ENCODE results near the gene ADCY7.

The ADCY7 gene

DNA sequence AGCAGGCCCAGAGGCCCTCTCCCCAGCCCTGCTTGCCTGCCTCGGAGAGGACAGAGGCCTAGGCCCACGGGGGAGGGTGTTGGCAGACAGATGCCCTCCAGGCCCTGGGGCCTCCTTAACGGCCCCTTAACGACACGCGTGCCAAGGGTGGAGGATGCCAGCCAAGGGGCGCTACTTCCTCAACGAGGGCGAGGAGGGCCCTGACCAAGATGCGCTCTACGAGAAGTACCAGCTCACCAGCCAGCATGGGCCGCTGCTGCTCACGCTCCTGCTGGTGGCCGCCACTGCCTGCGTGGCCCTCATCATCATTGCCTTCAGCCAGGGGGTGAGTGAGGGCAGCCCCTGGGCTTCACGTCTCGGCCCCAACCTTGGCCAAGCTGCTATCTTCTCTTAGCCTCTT lies 21.7 kb downstream of the ADCY7 start:
- ATAC-seq, result no peak
- no peak for TF ChIP-seq TCF4 (CRISPR knock-in tag; IDR thresholded peaks at IDR 0.05; ENCODE audit: borderline replicate concordance)
- no peak for TF ChIP-seq ZNF8 (CRISPR knock-in tag; IDR thresholded peaks at IDR 0.05)
- TF ChIP-seq BACH2 (CRISPR knock-in tag; IDR thresholded peaks at IDR 0.05; ENCODE audit: borderline replicate concordance), result no peak
- TF ChIP-seq SNAI2 (CRISPR knock-in tag; IDR thresholded peaks at IDR 0.05), result no peak
- TF ChIP-seq ARNTL (CRISPR knock-in tag; IDR thresholded peaks at IDR 0.05; ENCODE audit: borderline replicate concordance, low read depth), result no peak
- TF ChIP-seq, protein P1, sequence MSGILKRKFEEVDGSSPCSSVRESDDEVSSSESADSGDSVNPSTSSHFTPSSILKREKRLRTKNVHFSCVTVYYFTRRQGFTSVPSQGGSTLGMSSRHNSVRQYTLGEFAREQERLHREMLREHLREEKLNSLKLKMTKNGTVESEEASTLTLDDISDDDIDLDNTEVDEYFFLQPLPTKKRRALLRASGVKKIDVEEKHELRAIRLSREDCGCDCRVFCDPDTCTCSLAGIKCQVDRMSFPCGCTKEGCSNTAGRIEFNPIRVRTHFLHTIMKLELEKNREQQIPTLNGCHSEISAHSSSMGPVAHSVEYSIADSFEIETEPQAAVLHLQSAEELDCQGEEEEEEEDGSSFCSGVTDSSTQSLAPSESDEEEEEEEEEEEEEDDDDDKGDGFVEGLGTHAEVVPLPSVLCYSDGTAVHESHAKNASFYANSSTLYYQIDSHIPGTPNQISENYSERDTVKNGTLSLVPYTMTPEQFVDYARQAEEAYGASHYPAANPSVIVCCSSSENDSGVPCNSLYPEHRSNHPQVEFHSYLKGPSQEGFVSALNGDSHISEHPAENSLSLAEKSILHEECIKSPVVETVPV (CRISPR knock-in tag; IDR thresholded peaks at IDR 0.05), result no peak
- TF ChIP-seq, protein P2, sequence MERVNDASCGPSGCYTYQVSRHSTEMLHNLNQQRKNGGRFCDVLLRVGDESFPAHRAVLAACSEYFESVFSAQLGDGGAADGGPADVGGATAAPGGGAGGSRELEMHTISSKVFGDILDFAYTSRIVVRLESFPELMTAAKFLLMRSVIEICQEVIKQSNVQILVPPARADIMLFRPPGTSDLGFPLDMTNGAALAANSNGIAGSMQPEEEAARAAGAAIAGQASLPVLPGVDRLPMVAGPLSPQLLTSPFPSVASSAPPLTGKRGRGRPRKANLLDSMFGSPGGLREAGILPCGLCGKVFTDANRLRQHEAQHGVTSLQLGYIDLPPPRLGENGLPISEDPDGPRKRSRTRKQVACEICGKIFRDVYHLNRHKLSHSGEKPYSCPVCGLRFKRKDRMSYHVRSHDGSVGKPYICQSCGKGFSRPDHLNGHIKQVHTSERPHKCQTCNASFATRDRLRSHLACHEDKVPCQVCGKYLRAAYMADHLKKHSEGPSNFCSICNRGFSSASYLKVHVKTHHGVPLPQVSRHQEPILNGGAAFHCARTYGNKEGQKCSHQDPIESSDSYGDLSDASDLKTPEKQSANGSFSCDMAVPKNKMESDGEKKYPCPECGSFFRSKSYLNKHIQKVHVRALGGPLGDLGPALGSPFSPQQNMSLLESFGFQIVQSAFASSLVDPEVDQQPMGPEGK (CRISPR knock-in tag; IDR thresholded peaks at IDR 0.05; ENCODE audit: borderline replicate concordance), result no peak
- TF ChIP-seq ISL1 (CRISPR knock-in tag; IDR thresholded peaks at IDR 0.05), result no peak
- no peak for TF ChIP-seq TOX (CRISPR knock-in tag; IDR thresholded peaks at IDR 0.05; ENCODE audit: borderline replicate concordance)
- no peak for TF ChIP-seq ZNF70 (CRISPR knock-in tag; IDR thresholded peaks at IDR 0.05)
- no peak for TF ChIP-seq OSR1 (CRISPR knock-in tag; IDR thresholded peaks at IDR 0.05)
- TF ChIP-seq, protein P3, sequence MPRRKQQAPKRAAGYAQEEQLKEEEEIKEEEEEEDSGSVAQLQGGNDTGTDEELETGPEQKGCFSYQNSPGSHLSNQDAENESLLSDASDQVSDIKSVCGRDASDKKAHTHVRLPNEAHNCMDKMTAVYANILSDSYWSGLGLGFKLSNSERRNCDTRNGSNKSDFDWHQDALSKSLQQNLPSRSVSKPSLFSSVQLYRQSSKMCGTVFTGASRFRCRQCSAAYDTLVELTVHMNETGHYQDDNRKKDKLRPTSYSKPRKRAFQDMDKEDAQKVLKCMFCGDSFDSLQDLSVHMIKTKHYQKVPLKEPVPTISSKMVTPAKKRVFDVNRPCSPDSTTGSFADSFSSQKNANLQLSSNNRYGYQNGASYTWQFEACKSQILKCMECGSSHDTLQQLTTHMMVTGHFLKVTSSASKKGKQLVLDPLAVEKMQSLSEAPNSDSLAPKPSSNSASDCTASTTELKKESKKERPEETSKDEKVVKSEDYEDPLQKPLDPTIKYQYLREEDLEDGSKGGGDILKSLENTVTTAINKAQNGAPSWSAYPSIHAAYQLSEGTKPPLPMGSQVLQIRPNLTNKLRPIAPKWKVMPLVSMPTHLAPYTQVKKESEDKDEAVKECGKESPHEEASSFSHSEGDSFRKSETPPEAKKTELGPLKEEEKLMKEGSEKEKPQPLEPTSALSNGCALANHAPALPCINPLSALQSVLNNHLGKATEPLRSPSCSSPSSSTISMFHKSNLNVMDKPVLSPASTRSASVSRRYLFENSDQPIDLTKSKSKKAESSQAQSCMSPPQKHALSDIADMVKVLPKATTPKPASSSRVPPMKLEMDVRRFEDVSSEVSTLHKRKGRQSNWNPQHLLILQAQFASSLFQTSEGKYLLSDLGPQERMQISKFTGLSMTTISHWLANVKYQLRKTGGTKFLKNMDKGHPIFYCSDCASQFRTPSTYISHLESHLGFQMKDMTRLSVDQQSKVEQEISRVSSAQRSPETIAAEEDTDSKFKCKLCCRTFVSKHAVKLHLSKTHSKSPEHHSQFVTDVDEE (CRISPR knock-in tag; IDR thresholded peaks at IDR 0.05), result no peak

DNA sequence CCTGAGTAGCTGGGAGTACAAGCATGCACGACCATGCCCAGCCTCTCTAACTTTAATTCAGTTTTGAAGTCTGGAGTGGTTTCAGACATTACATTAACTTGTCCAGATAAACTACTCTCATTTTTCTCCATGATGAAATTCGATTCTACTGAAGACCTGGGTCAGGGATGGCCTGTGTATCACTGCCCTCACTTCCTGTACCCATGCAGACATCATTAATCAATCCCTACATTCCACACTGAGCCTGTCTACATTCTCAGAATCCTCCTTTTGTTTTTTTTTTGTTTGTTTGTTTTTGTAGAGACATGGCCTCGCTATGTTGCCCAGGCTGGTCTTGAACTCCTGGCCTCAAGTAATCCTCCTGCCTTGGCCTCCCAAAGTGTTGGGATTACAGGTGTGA lies 22.6 kb downstream of the ADCY7 start:
- no peak for TF ChIP-seq GLIS3 (CRISPR knock-in tag; IDR thresholded peaks at IDR 0.05)
- ATAC-seq, result peak; percentile 44; the same call in 2 of the 3 replicates

DNA sequence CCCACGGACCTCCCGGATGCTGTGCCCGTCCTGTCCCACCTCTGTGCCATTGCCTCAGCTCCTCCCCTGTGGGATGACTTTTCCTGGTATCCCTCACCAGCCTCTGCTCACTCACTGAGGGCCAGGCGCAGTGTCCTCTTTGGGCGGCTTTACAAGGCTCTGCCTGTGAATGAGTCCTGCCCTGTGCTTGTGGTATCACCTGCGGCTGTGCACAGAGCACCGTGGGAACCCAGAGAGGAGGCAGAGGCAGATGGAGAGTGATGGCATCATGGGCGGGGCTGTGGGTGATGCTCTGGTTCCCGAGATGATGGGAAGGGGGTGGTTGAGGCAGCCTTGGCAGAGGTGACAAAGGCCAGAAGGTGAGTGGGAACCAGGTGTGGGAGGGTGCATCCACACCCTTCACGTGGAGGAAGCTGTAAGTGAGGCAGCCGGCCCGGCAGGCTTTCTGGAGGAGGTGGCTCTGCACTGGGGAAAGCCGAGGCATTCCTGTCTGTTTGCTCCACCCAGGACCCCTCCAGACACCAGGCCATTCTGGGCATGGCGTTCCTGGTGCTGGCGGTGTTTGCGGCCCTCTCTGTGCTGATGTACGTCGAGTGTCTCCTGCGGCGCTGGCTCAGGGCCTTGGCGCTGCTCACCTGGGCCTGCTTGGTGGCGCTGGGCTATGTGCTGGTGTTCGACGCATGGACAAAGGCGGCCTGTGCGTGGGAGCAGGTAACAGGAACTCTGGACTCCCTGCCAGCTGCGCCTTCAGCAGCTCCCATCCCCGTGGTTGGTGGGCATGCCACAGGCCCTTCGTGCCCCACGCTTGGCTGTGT lies 23.8 kb downstream of the ADCY7 start:
- ATAC-seq, result no peak
- TF ChIP-seq OSR1 (CRISPR knock-in tag; IDR thresholded peaks at IDR 0.05) (no peak), PPARA (CRISPR knock-in tag; IDR thresholded peaks at IDR 0.05; ENCODE audit: borderline replicate concordance) (no peak), ARNTL (CRISPR knock-in tag; IDR thresholded peaks at IDR 0.05; ENCODE audit: borderline replicate concordance, low read depth) (no peak), TCF4 (CRISPR knock-in tag; IDR thresholded peaks at IDR 0.05; ENCODE audit: borderline replicate concordance) (no peak), ZNF70 (CRISPR knock-in tag; IDR thresholded peaks at IDR 0.05) (no peak), ZNF565 (CRISPR knock-in tag; conservative IDR thresholded peaks at IDR 0.05; ENCODE audit: low read depth) (no peak), BACH2 (CRISPR knock-in tag; IDR thresholded peaks at IDR 0.05; ENCODE audit: borderline replicate concordance) (no peak), ZNF8 (CRISPR knock-in tag; IDR thresholded peaks at IDR 0.05) (no peak), RARB (CRISPR knock-in tag; IDR thresholded peaks at IDR 0.05) (no peak), ISL1 (CRISPR knock-in tag; IDR thresholded peaks at IDR 0.05) (no peak), ZFP30 (CRISPR knock-in tag; IDR thresholded peaks at IDR 0.05) (no peak), GLIS3 (CRISPR knock-in tag; IDR thresholded peaks at IDR 0.05) (no peak), SNAI2 (CRISPR knock-in tag; IDR thresholded peaks at IDR 0.05) (no peak), TOX (CRISPR knock-in tag; IDR thresholded peaks at IDR 0.05; ENCODE audit: borderline replicate concordance) (no peak), ZC3H10 (CRISPR knock-in tag; IDR thresholded peaks at IDR 0.05) (no peak), ESRRG (CRISPR knock-in tag; IDR thresholded peaks at IDR 0.05) (no peak)
- TF ChIP-seq, protein P3 (CRISPR knock-in tag; IDR thresholded peaks at IDR 0.05), result no peak
- TF ChIP-seq, protein P1 (CRISPR knock-in tag; IDR thresholded peaks at IDR 0.05), result no peak
- TF ChIP-seq, protein P4, sequence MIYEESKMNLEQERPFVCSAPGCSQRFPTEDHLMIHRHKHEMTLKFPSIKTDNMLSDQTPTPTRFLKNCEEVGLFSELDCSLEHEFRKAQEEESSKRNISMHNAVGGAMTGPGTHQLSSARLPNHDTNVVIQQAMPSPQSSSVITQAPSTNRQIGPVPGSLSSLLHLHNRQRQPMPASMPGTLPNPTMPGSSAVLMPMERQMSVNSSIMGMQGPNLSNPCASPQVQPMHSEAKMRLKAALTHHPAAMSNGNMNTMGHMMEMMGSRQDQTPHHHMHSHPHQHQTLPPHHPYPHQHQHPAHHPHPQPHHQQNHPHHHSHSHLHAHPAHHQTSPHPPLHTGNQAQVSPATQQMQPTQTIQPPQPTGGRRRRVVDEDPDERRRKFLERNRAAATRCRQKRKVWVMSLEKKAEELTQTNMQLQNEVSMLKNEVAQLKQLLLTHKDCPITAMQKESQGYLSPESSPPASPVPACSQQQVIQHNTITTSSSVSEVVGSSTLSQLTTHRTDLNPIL (CRISPR knock-in tag; IDR thresholded peaks at IDR 0.05; ENCODE audit: low read depth), result no peak
- TF ChIP-seq, protein P2 (CRISPR knock-in tag; IDR thresholded peaks at IDR 0.05; ENCODE audit: borderline replicate concordance), result no peak

All from SK-N-SH treated with all-trans-retinoic acid at 6 μM for 48 hours (cell line).